Stimulated activated naive CD8-positive, alpha-beta T cell treated with anti-CD3 and anti-CD28 coated beads, Interleukin-15, Interleukin-2, amounts not matched to agents 100 ng/mL and 50 ng/mL, for 24 hours (primary cell): ENCODE data around the gene NOXRED1.

Experiments used
- H3K27ac Mint-ChIP-seq: one replicate; pipeline ENCODE4 v1.8.0; 2021; ENCODE audit warnings: mild to moderate bottlenecking, mixed read lengths
- H3K27me3 Mint-ChIP-seq: one replicate; pipeline ENCODE4 v1.8.0; 2021; ENCODE audit warnings: mixed read lengths
- H3K36me3 Mint-ChIP-seq: one replicate; pipeline ENCODE4 v1.8.0; 2021; ENCODE audit warnings: low read depth, mixed read lengths
- H3K4me1 Mint-ChIP-seq: one replicate; pipeline ENCODE4 v1.8.0; 2021; ENCODE audit warnings: low read depth, mixed read lengths
- H3K4me3 Mint-ChIP-seq: one replicate; pipeline ENCODE4 v1.8.0; 2021; ENCODE audit warnings: mild to moderate bottlenecking, mixed read lengths
- H3K9me3 Mint-ChIP-seq: one replicate; pipeline ENCODE4 v1.8.0; 2021; ENCODE audit warnings: mixed read lengths

NOXRED1 gene

GRCh38 chr14:77375973-77376770, 47.2 kb downstream of the NOXRED1 start:
- no peaks in the 10 kb centered on the region for H3K27me3 Mint-ChIP-seq
- H3K4me3 Mint-ChIP-seq = peak overlapping the region; percentile 93
- H3K27ac Mint-ChIP-seq = peak overlapping the region; percentile 91

GRCh38 chr14:77375164-77375950, 48.0 kb downstream of the NOXRED1 start:
- H3K4me3 Mint-ChIP-seq = peak overlapping the region; percentile 93
- no peaks in the 10 kb centered on the region for H3K27me3 Mint-ChIP-seq
- H3K4me1 Mint-ChIP-seq = peaks cover 47% of the 10 kb centered on the region
- no peaks in the 10 kb centered on the region for H3K9me3 Mint-ChIP-seq
- H3K27ac Mint-ChIP-seq = peak overlapping the region; percentile 91
- H3K36me3 Mint-ChIP-seq = peaks cover 21% of the 10 kb centered on the region

More at GRCh38 chr14:77375973-77376770, 47.2 kb downstream of the NOXRED1 start:
- Mint-ChIP-seq H3K36me3 (peaks cover 21% of the 10 kb centered on the region), H3K9me3 (no peaks in the 10 kb centered on the region), H3K4me1 (peaks cover 47% of the 10 kb centered on the region)

DNA sequence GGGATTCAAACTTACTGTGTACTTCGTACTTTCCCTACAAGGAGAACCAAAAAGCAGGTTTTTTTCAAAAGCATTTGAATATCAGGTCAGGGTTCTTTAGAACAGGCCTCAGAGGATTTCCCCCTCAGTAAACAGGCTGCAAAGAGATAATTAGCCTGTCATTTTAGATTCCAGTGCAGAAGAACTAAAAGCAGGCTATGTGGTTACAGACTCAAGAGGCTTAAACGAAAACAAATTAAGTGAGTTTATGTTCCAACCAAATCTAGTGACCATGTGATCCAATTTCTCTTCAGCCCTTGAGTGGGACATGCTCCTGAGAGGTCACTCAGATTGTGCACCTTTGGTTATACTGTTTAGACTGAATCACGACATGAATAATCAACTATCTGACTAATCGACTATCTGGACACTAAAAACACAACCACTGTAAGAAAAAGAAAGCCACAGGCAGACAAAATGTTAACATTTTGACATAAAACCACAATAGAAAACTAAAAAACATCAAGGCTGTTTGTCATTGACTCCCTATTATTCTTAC, 51.0 kb downstream of the NOXRED1 start:
- peak overlapping the region; percentile 23 for H3K27ac Mint-ChIP-seq
- peaks cover 62% of the 10 kb centered on the region for H3K4me1 Mint-ChIP-seq
- peak overlapping the region; percentile 40 for H3K4me3 Mint-ChIP-seq
- H3K27me3 Mint-ChIP-seq = no peaks in the 10 kb centered on the region
- no peaks in the 10 kb centered on the region for H3K9me3 Mint-ChIP-seq
- peaks cover 21% of the 10 kb centered on the region for H3K36me3 Mint-ChIP-seq

- Mint-ChIP-seq H3K27ac (no peak overlapping the region), H3K27me3 (no peaks in the 10 kb centered on the region), H3K9me3 (no peaks in the 10 kb centered on the region), H3K36me3 (peaks cover 11% of the 10 kb centered on the region), H3K4me3 (no peak overlapping the region), H3K4me1 (peaks cover 43% of the 10 kb centered on the region)
Observed at GRCh38 chr14:77369285-77369684, 54.0 kb downstream of the NOXRED1 start.

- Mint-ChIP-seq H3K27ac (no peak overlapping the region), H3K4me3 (no peak overlapping the region), H3K36me3 (peaks cover 15% of the 10 kb centered on the region), H3K4me1 (peaks cover 29% of the 10 kb centered on the region), H3K9me3 (no peaks in the 10 kb centered on the region), H3K27me3 (no peaks in the 10 kb centered on the region)
Observed at GRCh38 chr14:77364146-77364545, 59.2 kb downstream of the NOXRED1 start.

DNA sequence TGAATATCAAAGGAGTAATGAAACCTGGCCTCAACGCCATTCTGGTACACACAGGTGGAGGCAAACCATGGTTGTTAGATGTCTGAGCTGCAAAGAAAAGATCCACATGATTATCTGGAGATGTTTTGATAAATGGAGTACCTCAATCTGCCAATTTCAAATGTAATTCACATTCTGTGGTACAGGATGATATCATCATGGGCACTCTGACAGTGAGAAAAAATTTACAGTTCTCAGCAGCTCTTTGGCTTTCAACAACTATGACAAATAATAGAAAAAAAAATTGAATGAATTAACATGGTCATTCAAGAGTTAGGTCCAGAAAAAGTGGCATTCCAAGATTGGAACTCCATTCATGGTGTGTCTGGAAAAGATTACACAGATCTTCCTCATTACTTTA, 63.7 kb downstream of the NOXRED1 start:
- Mint-ChIP-seq H3K4me3 (no peak overlapping the region), H3K9me3 (no peaks in the 10 kb centered on the region), H3K36me3 (peaks cover 19% of the 10 kb centered on the region), H3K4me1 (peaks cover 27% of the 10 kb centered on the region), H3K27me3 (no peaks in the 10 kb centered on the region), H3K27ac (no peak overlapping the region)

- peaks cover 19% of the 10 kb centered on the region for H3K36me3 Mint-ChIP-seq
- no peaks in the 10 kb centered on the region for H3K27me3 Mint-ChIP-seq
- no peaks in the 10 kb centered on the region for H3K9me3 Mint-ChIP-seq
- no peak overlapping the region for H3K27ac Mint-ChIP-seq
- H3K4me3 Mint-ChIP-seq = no peak overlapping the region
- peaks cover 16% of the 10 kb centered on the region for H3K4me1 Mint-ChIP-seq
Observed at GRCh38 chr14:77356899-77357298, 66.4 kb downstream of the NOXRED1 start.

DNA sequence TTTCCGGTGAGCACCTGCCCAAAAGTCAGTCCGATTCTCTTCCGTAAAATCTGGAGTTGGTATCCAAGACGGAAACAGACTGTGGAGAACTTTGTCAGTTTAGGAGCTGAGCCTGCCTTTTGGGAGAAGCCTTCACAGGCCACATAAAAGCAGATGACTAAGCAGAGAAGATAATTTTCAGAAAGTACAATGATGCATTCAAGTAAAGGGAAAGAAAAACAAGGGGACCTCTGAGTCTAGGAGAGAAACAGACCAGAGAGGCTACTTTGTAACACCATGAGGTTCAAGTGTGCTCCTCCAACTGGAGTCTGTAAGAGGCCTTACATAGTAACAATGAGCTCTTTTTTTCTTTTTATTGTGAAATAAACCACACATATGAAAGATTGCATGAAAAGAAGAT, 67.5 kb downstream of the NOXRED1 start:
- Mint-ChIP-seq H3K4me1 (peaks cover 8% of the 10 kb centered on the region), H3K27ac (no peak overlapping the region), H3K4me3 (no peak overlapping the region)

GRCh38 chr14:77353469-77354141, 69.7 kb downstream of the NOXRED1 start:
- Mint-ChIP-seq H3K4me1 (peaks cover 3% of the 10 kb centered on the region), H3K27me3 (no peaks in the 10 kb centered on the region), H3K4me3 (no peak overlapping the region), H3K36me3 (peaks cover 27% of the 10 kb centered on the region), H3K9me3 (no peaks in the 10 kb centered on the region), H3K27ac (no peak overlapping the region)

More for the DNA sequence above, 67.5 kb downstream of the NOXRED1 start:
- Mint-ChIP-seq H3K9me3 (no peaks in the 10 kb centered on the region), H3K27me3 (no peaks in the 10 kb centered on the region), H3K36me3 (peaks cover 17% of the 10 kb centered on the region)

DNA sequence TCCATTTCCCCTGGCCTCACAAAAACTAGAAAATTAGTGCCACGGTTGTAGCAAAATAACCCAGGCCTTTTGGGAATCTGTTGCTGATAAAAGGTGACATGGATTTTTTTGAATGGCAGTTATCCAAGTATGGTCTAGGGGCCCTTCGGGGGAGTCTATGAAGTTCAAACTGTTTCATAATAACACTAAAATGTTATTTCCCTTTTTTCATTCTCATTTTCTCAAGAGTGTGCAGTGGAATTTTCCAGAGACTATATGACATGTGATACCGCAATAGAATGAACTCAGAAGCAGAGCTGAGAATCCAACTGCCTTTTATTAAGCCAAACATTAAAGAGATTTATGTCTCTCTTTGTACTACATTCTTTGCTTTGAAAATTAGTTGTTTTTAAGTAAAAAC, 75.6 kb downstream of the NOXRED1 start:
- no peaks in the 10 kb centered on the region for H3K9me3 Mint-ChIP-seq
- H3K27ac Mint-ChIP-seq = no peak overlapping the region

GRCh38 chr14:77346495-77346894, 76.8 kb downstream of the NOXRED1 start:
- H3K27ac Mint-ChIP-seq = no peak overlapping the region

More for the DNA sequence above, 75.6 kb downstream of the NOXRED1 start:
- Mint-ChIP-seq H3K36me3 (peaks cover 47% of the 10 kb centered on the region), H3K27me3 (no peaks in the 10 kb centered on the region), H3K4me1 (peaks cover 3% of the 10 kb centered on the region), H3K4me3 (no peak overlapping the region)

GRCh38 chr14:77344377-77344996, 78.8 kb downstream of the NOXRED1 start:
- H3K4me1 Mint-ChIP-seq = peaks cover 3% of the 10 kb centered on the region
- H3K9me3 Mint-ChIP-seq = no peaks in the 10 kb centered on the region
- H3K27ac Mint-ChIP-seq = no peak overlapping the region
- peaks cover 54% of the 10 kb centered on the region for H3K36me3 Mint-ChIP-seq
- H3K4me3 Mint-ChIP-seq = no peak overlapping the region
- no peaks in the 10 kb centered on the region for H3K27me3 Mint-ChIP-seq

More at GRCh38 chr14:77346495-77346894, 76.8 kb downstream of the NOXRED1 start:
- peaks cover 3% of the 10 kb centered on the region for H3K4me1 Mint-ChIP-seq
- no peaks in the 10 kb centered on the region for H3K27me3 Mint-ChIP-seq
- H3K36me3 Mint-ChIP-seq = peaks cover 58% of the 10 kb centered on the region
- H3K9me3 Mint-ChIP-seq = no peaks in the 10 kb centered on the region
- no peak overlapping the region for H3K4me3 Mint-ChIP-seq
